DMS 273 treated with DMSO at 0.1 percent for 48 hours (cell line): ENCODE data around the gene TSHZ2.
A peak's percentile ranks its signal among the peaks of the same experiment; 100 is the strongest.
"Not testable (repeated sequence)": the region's sequence is repeated elsewhere in the genome, so short reads cannot be mapped to it uniquely, and the experiment has no call there.

ENCODE experiments used
- DNase-seq: peaks from one replicate; lab custom pipeline; 2025; lab: John Stamatoyannopoulos, UW

Gene TSHZ2

GRCh38 chr20:53320701-53321100 is 348.5 kb downstream of the TSHZ2 start:
- no peak for DNase-seq

GRCh38 chr20:53321596-53321995 is 349.4 kb downstream of the TSHZ2 start:
- no peak for DNase-seq

- DNase-seq: no peak
Measured at GRCh38 chr20:53322651-53323050, 350.5 kb downstream of the TSHZ2 start.

GRCh38 chr20:53323460-53323859 is 351.3 kb downstream of the TSHZ2 start:
- not testable (repeated sequence) for DNase-seq

GRCh38 chr20:53324816-53325215 is 352.7 kb downstream of the TSHZ2 start:
- no peak for DNase-seq

- no peak for DNase-seq
Measured at GRCh38 chr20:53328961-53329360, 356.8 kb downstream of the TSHZ2 start.

GRCh38 chr20:53329781-53330180 is 357.6 kb downstream of the TSHZ2 start:
- no peak for DNase-seq

GRCh38 chr20:53330601-53331140 is 358.5 kb downstream of the TSHZ2 start:
- peak; percentile 6 for DNase-seq

- no peak for DNase-seq
Measured at GRCh38 chr20:53331151-53331973, 359.2 kb downstream of the TSHZ2 start.

GRCh38 chr20:53332022-53332837 is 360.1 kb downstream of the TSHZ2 start:
- no peak for DNase-seq

- DNase-seq: no peak
Measured at GRCh38 chr20:53334861-53335260, 362.7 kb downstream of the TSHZ2 start.

- DNase-seq: no peak
Measured at GRCh38 chr20:53335555-53335954, 363.4 kb downstream of the TSHZ2 start.

- no peak for DNase-seq
Measured at GRCh38 chr20:53336892-53337291, 364.7 kb downstream of the TSHZ2 start.

GRCh38 chr20:53337390-53338101 is 365.4 kb downstream of the TSHZ2 start:
- no peak for DNase-seq

GRCh38 chr20:53338716-53339115 is 366.6 kb downstream of the TSHZ2 start:
- no peak for DNase-seq

GRCh38 chr20:53342429-53342828 is 370.3 kb downstream of the TSHZ2 start:
- DNase-seq: no peak

- no peak for DNase-seq
Measured at GRCh38 chr20:53343448-53343847, 371.3 kb downstream of the TSHZ2 start.

- no peak for DNase-seq
Measured at GRCh38 chr20:53344891-53345290, 372.7 kb downstream of the TSHZ2 start.

GRCh38 chr20:53345536-53346334 is 373.6 kb downstream of the TSHZ2 start:
- DNase-seq: no peak

- no peak for DNase-seq
Measured at GRCh38 chr20:53346335-53346648, 374.1 kb downstream of the TSHZ2 start.

- DNase-seq: no peak
Measured at GRCh38 chr20:53349730-53350129, 377.6 kb downstream of the TSHZ2 start.
